DND-41 (cell line): ENCODE results near the gene RPS15.

ENCODE experiments used
- CTCF ChIP-seq: IDR thresholded peaks from 2 replicates; pipeline ENCODE4 v1.5.1; 2012; ENCODE audit warnings: borderline replicate concordance, low read length, moderate library complexity, mild to moderate bottlenecking; ENCODE audit not compliant: poor library complexity, severe bottlenecking; ENCODE audit errors: extremely low read depth
- EZH2 ChIP-seq: IDR thresholded peaks from 3 replicates; pipeline ENCODE4 v1.6.1; 2012; ENCODE audit warnings: borderline replicate concordance, low read depth, mild to moderate bottlenecking, moderate library complexity, low read length, inconsistent platforms; ENCODE audit not compliant: severe bottlenecking

GRCh38 chr19:1420590-1420989 is 17.6 kb upstream of the RPS15 start:
- TF ChIP-seq CTCF (no peak), EZH2 (no peak)
